NT2/D1 (cell line): ENCODE measurements around the gene PFKM.

Experiments used
- DNase-seq: peaks from one replicate; pipeline ENCODE4 v3.0.0-alpha.2; 2011; ENCODE audit warnings: low read depth, low spot score
- H3K27me3 ChIP-seq: 2 replicates; pipeline ENCODE4 v1.6.0; 2011; ENCODE audit warnings: mild to moderate bottlenecking; ENCODE audit not compliant: insufficient read length, insufficient read depth
- H3K36me3 ChIP-seq: 2 replicates; pipeline ENCODE4 v1.6.1; 2011; ENCODE audit warnings: mild to moderate bottlenecking, low read length, mixed read lengths; ENCODE audit not compliant: insufficient read depth, insufficient read length
- H3K4me1 ChIP-seq: 2 replicates; pipeline ENCODE4 v1.5.1; 2011; ENCODE audit not compliant: insufficient read depth, insufficient read length
- H3K4me3 ChIP-seq: 2 replicates; pipeline ENCODE4 v1.5.1; 2011; ENCODE audit warnings: low read depth; ENCODE audit not compliant: insufficient read length
- H3K9ac ChIP-seq: 2 replicates; pipeline ENCODE4 v1.6.0; 2011; ENCODE audit warnings: low read depth; ENCODE audit not compliant: insufficient read length
- H3K9me3 ChIP-seq: 2 replicates; pipeline ENCODE4 v1.5.1; 2011; ENCODE audit warnings: mild to moderate bottlenecking, low read length; ENCODE audit not compliant: insufficient read depth
- SUZ12 ChIP-seq: IDR thresholded peaks from 2 replicates; pipeline ENCODE4 v1.6.1; 2011; ENCODE audit not compliant: insufficient read length, insufficient read depth; ENCODE audit errors: extremely low read depth
- YY1 ChIP-seq: IDR thresholded peaks from 2 replicates; pipeline ENCODE4 v1.6.1; 2011; ENCODE audit not compliant: insufficient read length, insufficient read depth
- ZNF274 ChIP-seq: IDR thresholded peaks from 2 replicates; pipeline ENCODE4 v1.6.1; 2011; ENCODE audit warnings: mild to moderate bottlenecking, low read depth, low read length

PFKM gene

GRCh38 chr12:48078901-48079300 is 40.3 kb upstream of the PFKM start:
- Histone ChIP-seq H3K9ac (no peak overlapping the region), H3K4me1 (no peaks in the 10 kb centered on the region), H3K9me3 (no peaks in the 10 kb centered on the region), H3K4me3 (no peak overlapping the region), H3K27me3 (no peaks in the 10 kb centered on the region), H3K36me3 (peaks cover 44% of the 10 kb centered on the region)
- no peak for DNase-seq
- TF ChIP-seq SUZ12: no peak
- no peak for TF ChIP-seq YY1
- TF ChIP-seq ZNF274: no peak

DNA sequence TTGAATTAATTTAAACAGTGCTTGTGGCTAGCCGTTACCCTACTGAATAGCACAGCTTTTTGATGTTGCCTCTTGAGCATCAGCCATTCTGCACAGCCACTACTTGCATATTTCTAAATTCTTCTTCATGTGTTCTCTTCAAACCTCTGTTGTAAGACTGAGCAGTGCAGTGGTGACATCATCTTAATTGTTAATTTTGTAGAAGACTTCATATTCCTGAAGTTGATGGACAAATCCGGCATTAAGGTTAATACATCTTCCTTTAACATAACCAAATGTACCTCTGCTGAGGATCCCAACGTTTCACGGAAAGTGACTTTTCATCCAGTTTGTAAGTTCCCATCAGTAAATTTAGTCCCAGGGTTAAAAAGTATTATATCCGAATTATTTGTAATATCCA is 38.9 kb upstream of the PFKM start:
- Histone ChIP-seq H3K4me3 (no peak overlapping the region), H3K9me3 (no peaks in the 10 kb centered on the region), H3K4me1 (no peaks in the 10 kb centered on the region), H3K9ac (no peak overlapping the region), H3K36me3 (peaks cover 42% of the 10 kb centered on the region), H3K27me3 (no peaks in the 10 kb centered on the region)
- TF ChIP-seq ZNF274: no peak
- no peak for TF ChIP-seq YY1
- TF ChIP-seq SUZ12: no peak
- no peak for DNase-seq

DNA sequence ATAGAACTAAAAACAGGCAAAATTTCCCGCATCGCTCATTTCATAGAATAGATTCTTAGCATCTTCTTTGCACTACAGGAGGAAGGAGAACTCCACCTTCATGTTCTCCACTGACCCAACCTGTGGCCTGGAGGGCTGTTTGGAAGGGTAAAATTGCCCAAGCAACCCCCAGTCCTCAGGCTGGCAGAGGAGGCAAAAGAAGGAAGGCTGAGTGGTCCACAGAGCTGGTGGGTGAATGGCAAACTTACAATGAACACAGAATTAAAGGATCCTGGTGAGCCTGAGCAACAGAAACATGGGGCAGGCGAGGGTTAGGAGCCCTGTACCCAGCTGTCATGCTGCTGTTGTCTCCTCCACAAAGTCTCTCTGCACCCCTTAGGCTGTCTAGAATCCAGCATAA is 38.3 kb upstream of the PFKM start:
- Histone ChIP-seq H3K4me3 (no peak overlapping the region), H3K4me1 (no peaks in the 10 kb centered on the region), H3K9ac (no peak overlapping the region), H3K36me3 (peaks cover 47% of the 10 kb centered on the region), H3K27me3 (no peaks in the 10 kb centered on the region), H3K9me3 (no peaks in the 10 kb centered on the region)
- no peak for DNase-seq
- TF ChIP-seq YY1 (no peak), SUZ12 (no peak), ZNF274 (no peak)

GRCh38 chr12:48084066-48084465 is 35.1 kb upstream of the PFKM start:
- no peaks in the 10 kb centered on the region for H3K4me1 ChIP-seq
- H3K9me3 ChIP-seq: no peaks in the 10 kb centered on the region
- no peak overlapping the region for H3K9ac ChIP-seq
- TF ChIP-seq ZNF274 (no peak), YY1 (no peak), SUZ12 (no peak)
- no peaks in the 10 kb centered on the region for H3K27me3 ChIP-seq
- no peak overlapping the region for H3K4me3 ChIP-seq
- H3K36me3 ChIP-seq: peaks cover 72% of the 10 kb centered on the region
- no peak for DNase-seq

- Histone ChIP-seq H3K4me1 (no peaks in the 10 kb centered on the region), H3K4me3 (no peak overlapping the region), H3K9me3 (no peaks in the 10 kb centered on the region), H3K36me3 (peaks cover 73% of the 10 kb centered on the region), H3K27me3 (no peaks in the 10 kb centered on the region), H3K9ac (no peak overlapping the region)
- no peak for DNase-seq
- TF ChIP-seq ZNF274 (no peak), YY1 (no peak), SUZ12 (no peak)
Observed at GRCh38 chr12:48084841-48085460, 34.2 kb upstream of the PFKM start.

- Histone ChIP-seq H3K4me3 (no peak overlapping the region), H3K9ac (no peak overlapping the region), H3K4me1 (no peaks in the 10 kb centered on the region), H3K27me3 (no peaks in the 10 kb centered on the region), H3K36me3 (peaks cover 68% of the 10 kb centered on the region), H3K9me3 (no peaks in the 10 kb centered on the region)
- DNase-seq: no peak
- TF ChIP-seq YY1 (no peak), SUZ12 (no peak), ZNF274 (no peak)
Observed at GRCh38 chr12:48086327-48086726, 32.8 kb upstream of the PFKM start.

DNA sequence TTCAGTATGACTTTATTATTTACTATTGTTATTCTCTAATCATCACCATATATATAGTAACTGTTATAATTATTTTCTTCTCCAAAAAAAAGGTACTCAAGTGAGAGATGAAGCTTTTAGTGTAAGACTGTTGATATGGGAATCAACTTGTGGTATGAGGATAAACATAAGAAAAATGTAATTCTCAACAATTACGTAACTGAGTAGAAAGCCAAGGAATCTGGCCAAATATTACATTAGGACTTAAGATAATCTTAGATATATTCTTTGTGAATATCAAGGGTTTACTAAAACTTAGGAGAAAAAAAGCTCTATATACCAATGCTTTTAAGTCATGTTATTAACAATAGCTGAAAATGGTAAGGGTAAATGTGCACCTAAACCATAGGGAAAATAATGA is 26.6 kb upstream of the PFKM start:
- no peak for DNase-seq
- no peak overlapping the region for H3K9ac ChIP-seq
- H3K9me3 ChIP-seq: no peaks in the 10 kb centered on the region
- no peak overlapping the region for H3K4me3 ChIP-seq
- no peak for TF ChIP-seq YY1
- TF ChIP-seq SUZ12: no peak
- TF ChIP-seq ZNF274: no peak
- H3K27me3 ChIP-seq: no peaks in the 10 kb centered on the region
- H3K4me1 ChIP-seq: no peaks in the 10 kb centered on the region
- peaks cover 58% of the 10 kb centered on the region for H3K36me3 ChIP-seq
